ENCODE results near the gene ZFP1.

GRCh38 chr16:75130150-75130771, 18.1 kb upstream of the ZFP1 start:
- TF ChIP-seq EZH2 (IDR thresholded peaks at IDR 0.05; ENCODE audit: insufficient read depth, poor library complexity, severe bottlenecking): no peak
- no peak for TF ChIP-seq EZH2phosphoT487 (IDR thresholded peaks at IDR 0.05; ENCODE audit: insufficient read depth, low read depth)
